NCI-H128 (cell line): Measurements from ENCODE around the gene GGN.
A peak's percentile ranks its signal among the peaks of the same experiment; 100 is the strongest.
"Not testable (repeated sequence)": the region's sequence is repeated elsewhere in the genome, so short reads cannot be mapped to it uniquely, and the experiment has no call there.

Experiments used
- DNase-seq: peaks from one replicate; lab custom pipeline; 2025; ENCODE audit not compliant: unreplicated experiment; lab: John Stamatoyannopoulos, UW

The GGN gene

DNA sequence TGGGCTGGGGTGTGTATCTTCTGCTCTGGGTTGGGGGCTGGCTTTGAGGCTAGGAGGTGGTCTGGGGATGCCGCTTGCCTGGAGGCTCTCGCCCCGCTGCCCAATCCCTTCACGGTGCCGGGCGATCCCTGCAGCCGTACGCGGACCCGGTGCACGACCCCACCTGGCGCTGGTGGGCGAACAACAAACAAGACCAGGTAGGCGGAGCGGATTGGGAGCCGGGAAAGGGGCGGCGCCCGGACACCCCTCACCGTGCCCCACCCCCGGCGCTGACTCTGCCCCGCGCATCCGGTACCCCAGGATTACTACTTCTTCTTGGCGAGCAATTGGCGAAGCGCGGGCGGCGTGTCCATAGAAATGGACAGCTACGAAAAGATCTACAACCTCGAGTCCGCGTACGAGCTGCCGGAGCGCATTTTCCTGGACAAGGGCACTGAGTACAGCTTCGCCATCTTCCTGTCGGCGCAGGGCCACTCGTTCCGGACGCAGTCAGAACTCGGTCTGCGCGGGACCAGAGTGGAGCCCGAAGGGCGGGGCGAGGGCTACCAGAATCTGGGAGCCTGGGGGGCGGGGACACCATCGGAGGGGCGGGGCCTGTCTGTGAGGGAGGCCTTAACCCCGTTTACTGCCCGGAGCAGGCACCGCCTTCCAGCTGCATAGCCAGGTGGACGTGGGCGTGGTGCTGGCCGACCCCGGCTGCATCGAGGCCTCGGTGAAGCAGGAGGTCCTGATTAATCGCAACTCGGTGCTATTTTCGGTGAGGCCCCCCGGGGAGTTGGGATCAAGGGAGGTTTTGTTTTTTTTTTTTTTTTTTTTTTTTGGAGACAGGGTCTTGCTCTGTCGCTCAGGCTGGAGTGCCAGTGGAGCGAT is 25.5 kb downstream of the GGN start:
- DNase-seq: peak; percentile 64

DNA sequence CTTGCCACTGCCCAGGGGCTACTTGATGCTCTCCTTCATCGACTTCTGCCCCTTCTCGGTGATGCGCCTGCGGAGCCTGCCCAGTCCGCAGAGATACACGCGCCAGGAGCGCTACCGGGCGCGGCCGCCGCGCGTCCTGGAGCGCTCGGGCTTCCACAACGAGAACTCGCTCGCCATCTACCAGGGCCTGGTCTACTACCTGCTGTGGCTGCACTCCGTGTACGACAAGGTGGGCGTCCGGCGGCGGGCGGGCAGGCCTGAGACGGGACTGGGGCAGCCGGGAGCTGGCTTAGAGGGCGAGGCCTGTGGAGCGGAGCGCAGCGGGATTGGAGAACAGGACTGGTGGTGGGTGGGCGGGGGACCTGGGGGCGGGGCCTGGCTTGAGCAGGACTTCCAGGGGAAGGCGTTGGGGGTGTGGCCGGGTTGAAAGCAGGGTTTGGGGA is 26.2 kb downstream of the GGN start:
- DNase-seq: peak; percentile 66

DNA sequence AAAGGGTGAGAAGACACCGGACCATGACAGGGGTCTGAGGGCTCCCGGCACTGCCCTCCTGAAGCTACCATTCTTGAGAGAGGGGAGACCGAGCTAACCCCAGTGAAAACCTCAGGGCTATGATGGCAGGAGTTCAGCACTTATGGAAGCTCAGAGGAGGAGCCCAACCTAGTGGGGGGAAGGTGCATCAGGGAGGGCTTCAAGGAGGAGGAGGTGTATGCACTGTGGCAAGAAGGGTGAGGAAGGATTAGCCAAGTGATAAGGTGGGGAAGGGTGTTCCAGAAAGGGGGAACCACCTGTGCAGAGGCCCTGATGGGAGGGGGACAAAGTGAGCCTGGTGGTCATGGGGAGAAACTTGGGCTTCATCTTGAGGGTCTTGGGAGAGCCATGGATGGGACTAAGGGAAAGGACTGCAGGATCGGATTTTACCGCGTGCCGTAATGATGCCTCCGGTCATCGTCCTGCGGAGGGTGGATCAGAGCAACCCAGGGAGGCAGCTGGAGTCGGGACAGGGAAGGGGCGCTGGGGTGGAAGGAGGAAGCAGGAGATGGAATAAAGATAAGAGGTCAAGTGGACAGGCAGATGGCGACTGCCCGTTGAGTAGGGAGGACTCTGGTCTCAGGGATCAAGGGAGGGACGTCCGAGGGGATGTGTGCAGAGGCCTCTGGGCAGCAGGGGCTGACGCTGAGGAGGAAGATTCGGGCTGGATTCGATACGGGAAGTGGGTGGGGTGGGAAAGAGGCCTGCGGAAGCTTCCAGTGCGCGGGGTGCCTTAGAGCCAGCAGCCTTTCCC is 26.8 kb downstream of the GGN start:
- DNase-seq: no peak

DNA sequence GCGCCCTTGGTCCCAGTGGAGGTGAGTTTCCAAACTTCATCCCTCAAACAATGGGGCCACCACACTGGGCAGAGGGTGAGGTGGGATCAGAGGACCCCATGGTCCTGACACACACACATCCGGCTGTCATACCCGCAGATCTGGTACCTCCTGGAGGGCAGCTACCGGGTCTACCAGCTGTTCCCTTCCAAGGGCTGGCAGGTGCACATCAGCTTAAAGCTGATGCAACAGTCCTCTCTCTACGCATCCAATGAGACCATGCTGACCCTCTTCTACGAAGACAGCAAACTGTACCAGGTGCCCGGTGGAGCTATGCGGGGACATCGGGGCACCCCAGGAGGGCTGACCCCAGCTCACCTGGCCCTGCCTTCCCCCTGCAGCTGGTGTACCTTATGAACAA is 27.5 kb downstream of the GGN start:
- no peak for DNase-seq

DNA sequence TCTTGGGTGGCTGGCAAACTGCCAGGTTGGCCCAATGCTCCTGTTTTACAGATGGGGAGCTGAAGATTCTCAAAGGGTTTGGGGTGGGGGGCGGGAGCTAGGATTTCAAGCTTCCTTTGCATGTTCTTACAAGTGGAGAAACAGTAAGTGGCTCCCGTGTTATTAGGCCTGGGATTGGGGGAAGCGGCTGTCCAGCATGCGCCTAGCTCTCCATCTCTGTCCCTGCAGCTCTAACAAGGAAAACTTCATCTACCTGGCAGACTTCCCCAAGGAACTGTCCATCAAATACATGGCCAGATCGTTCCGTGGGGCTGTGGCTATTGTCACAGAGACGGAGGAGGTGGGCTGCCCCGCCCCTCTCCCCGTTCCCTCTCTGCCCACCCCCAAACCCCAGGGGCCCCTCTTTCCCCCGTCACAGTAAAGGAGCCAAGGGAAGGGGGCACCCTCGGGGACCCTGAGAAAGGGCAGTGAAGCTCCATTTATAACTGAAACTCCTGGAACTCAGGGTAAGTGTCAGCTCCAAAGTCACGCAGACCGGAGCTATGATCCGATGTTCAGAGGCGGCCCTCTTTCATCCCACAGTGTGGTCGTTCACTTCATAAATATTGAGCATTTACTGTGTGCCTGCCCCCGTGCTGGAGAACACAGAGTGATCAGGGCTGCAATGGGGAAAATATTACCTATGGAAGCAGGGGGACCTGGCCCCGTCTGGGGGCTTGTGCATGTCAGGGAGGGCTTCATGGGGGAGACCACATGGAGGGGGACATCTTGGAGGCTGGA is 28.4 kb downstream of the GGN start:
- DNase-seq: no peak

- DNase-seq: no peak
These were observed 29.8 kb downstream of the GGN start for GRCh38 chr19:38358071-38358470.

DNA sequence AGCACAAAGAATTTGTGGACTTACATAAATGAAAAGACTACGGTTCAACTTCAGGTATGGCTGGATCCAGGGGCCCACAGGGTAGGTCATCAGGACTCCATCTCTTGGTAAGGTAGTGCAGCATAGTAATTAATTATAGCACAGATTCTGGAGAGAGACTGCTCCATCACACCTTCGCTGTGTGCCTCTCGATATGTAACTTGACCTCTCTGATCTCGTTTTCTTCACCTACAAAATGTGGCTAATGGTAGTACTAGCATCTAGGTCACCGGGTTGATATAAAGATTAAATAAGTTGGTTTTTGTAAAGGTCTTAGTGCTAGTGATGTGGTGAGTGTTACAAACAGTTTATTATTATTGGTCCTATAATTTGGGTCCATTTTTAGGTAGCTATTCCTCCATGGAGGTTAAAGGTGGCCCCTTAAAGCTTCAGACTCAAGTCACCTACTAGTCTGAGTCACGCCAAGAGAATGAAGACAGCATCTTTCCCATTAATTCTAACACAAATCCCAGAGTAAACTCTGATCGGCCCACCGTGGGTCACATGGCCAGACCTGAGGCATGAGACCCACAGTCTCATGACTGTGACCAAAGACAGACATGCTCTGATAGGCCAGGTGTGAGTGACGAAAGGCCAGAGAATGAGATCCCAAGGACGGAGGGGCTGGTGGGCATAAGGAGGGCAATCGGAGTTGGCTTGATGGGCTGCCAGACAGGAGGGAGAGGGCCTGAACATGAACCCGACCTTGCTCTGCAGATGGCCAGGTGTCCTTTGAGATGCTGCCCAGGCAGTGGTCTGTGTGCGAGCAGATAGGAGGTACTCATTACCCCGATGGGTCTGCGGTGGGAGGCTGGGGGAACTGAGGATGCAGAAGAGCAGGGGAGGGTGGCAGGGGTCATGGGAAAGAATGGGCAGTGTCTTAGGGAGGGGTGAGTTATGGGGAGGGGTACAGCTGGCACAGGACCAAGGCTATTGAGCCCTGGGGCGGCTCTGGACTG is 31.8 kb downstream of the GGN start:
- no peak for DNase-seq

- DNase-seq: no peak
These were observed 35.2 kb downstream of the GGN start for GRCh38 chr19:38352611-38353010.

GRCh38 chr19:38351865-38352395 is 35.9 kb downstream of the GGN start:
- no peak for DNase-seq

DNA sequence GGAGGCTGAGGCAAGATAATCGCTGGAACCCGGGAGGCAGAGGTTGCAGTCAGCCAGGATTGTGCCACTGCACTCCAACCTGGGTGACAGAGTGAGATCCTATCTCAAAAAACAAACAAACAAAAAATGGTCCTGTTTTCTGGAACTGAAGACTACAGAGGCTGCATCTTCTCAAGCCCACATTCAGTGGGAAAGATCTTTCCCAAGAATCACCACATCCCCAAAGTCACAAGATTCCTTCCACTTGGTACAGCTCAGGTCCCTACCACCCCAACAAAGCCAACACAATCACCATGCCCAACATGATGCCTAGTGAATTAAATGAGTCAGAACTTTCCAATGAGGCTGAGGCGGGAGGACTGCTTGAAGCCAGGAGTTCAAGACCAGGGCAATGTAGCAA is 37.0 kb downstream of the GGN start:
- DNase-seq: no peak

DNA sequence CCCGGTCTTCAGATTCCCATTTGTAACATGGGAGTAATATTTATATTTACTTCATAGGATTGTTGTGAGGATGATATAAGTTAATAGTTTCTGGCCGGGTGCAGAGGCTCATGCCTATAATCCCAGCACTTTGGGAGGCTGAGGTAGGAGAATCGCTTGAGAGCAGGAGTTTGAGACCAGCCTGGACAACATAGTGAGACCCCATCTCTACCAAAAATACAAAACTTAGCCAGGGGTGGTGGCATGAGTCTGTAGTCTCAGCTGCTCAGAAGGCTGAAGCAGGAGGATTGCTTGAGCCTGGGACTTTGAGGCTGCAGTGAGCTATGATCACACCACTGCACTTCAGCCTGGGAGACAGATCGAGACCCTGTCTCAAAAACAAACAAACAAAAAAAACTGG is 41.0 kb downstream of the GGN start:
- no peak for DNase-seq

GRCh38 chr19:38340927-38341326 is 46.9 kb downstream of the GGN start:
- DNase-seq: no peak

- not testable (repeated sequence) for DNase-seq
These were observed 48.8 kb downstream of the GGN start for GRCh38 chr19:38339011-38339410.

- DNase-seq: no peak
These were observed 50.5 kb downstream of the GGN start for GRCh38 chr19:38337360-38337653.

DNA sequence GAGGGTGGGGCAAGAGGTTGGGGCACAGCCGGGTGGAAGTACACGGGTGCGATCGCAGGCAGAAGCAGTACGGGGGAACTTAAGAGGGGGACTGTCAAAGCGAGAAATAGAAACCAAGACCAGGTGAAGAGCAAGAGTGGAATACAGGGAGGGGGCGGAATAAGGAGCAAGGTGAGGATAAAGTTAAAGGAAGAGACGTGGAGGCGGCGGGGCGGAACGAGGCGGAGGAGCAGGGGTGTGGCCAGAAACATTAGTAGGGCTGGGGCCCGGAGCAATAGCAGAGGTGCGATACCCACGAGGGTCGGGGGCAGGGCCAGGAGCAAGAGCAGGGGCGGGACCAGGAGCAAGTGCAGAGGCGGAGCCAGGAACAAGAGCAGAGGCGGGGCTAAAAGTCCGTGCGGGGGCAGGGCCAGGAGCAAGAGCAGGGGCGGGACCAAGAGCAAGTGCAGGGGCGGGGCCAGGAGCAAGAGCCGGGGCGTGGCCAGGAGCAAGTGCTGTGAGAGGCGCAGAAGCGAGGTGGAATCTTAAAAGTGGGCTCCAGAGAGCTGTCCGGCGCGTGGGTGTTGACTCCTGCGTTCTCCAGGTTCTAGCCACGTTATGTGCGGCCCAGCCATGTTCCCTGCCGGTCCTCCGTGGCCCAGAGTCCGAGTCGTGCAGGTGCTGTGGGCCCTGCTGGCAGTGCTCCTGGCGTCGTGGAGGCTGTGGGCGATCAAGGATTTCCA is 51.0 kb downstream of the GGN start:
- peak; percentile 94 for DNase-seq

- peak; percentile 74 for DNase-seq
These were observed 51.7 kb downstream of the GGN start for GRCh38 chr19:38335949-38336637.
